Esophagus squamous epithelium (tissue), 5 donors: Measurements from ENCODE around the gene TNFRSF6B. TPM values are rescaled to one million over a fixed set of nuclear protein-coding genes. Genes with fewer than 3 reads are reported as not detected.

Experiments used
- DNase-seq: peaks from one replicate; lab custom pipeline; 2025; lab: John Stamatoyannopoulos, UW
- H3K27ac ChIP-seq, 4 donors: fragments of 200-600 bp; sonication (generic); one replicate each; pipeline ENCODE4 v1.5.1; 2016 to 2019; ENCODE audit warnings: mild to moderate bottlenecking in 1 of 4
- H3K27me3 ChIP-seq, 4 donors: fragments of 200-600 bp; sonication (generic); 1 replicate in 3 of 4; 2 replicates in 1 of 4; pipeline versions ENCODE4 v1.5.1 to v1.6.0; 2017 to 2021; ENCODE audit warnings: antibody characterized with exemption in 1 of 4
- H3K36me3 ChIP-seq, 3 donors: fragments of 200-600 bp; sonication (generic); one replicate each; pipeline ENCODE4 v1.5.1; 2016 to 2019
- H3K4me1 ChIP-seq, 3 donors: fragments of 200-600 bp; sonication (generic); one replicate each; pipeline ENCODE4 v1.5.1; 2017 to 2019
- H3K4me3 ChIP-seq, 4 donors: fragments of 200-600 bp; sonication (generic); 1 replicate in 3 of 4; 2 replicates in 1 of 4; pipeline ENCODE4 v1.5.1; 2016 to 2019; ENCODE audit warnings: mild to moderate bottlenecking in 2 of 4, moderate library complexity in 1 of 4
- H3K9me3 ChIP-seq, 3 donors: fragments of 200-600 bp; sonication (generic); one replicate each; pipeline ENCODE4 v1.5.1; 2016 to 2019
- POLR2A ChIP-seq, 4 donors: fragments of 450-650 bp; IDR thresholded peaks; one replicate each; pipeline ENCODE4 v1.6.1; 2017; ENCODE audit warnings: antibody characterized with exemption in 4 of 4, mild to moderate bottlenecking in 4 of 4, moderate library complexity in 3 of 4
- WGBS, 2 donors: methylation state at CpG; one replicate each; pipeline ENCODE4 v1.1.5; 2018; 5-methylcytosine and 5-hydroxymethylcytosine counted together
- intact Hi-C: fragments of 100-400 bp; cut with DNase I; formaldehyde crosslinking; loops from one replicate; pipeline ENCODE4 v1.15.0; 2022
- total RNA-seq, 4 donors: library from RNA; depleted of rRNA; stranded (reverse); fragments of >200 nt; gene quantifications; one replicate each; pipeline ENCODE4 v1.1.0, GENCODE V29; 2016
- TF ChIP-seq, protein P1 (sequence below), 6 experiments: fragments of 450-650 bp in 4 of 6; fragments of 200-600 bp in 2 of 6; sonication (generic) in 2 of 6; IDR thresholded peaks; one replicate each; pipeline ENCODE4 v1.5.1; 2016 to 2019; ENCODE audit warnings: antibody characterized with exemption in 6 of 6, mild to moderate bottlenecking in 4 of 6, moderate library complexity in 4 of 6
- donor health status: DM: yes; HTN: yes; CAD: no.

Gene TNFRSF6B
- total RNA-seq, 4 donors from 2014 or later, result 2.5 to 15.2 (median 10.6) TPM

DNA sequence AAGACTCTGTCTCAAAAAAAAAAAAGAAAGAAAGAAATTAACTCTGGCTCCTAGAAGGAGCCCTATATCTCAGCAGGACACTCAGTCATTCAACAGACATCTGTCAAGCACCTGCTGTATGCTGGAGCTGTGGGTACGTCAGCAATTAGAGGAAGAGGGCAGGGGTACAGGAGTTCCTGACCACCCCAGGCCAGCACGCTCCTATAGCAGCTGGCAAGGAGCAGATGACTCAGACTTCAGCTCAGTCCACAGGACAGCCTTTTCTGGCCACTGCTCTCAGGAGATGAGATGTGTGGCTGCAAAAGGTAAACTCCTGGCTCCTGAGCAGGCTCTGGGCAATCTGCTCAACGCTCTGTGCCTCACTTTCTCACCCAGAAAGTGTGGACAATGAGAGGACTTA is 40.0 kb upstream of the TNFRSF6B start:
- H3K9me3 ChIP-seq, result no peaks in the 10 kb centered on the region
- H3K27ac ChIP-seq, result no peak overlapping the region
- H3K36me3 ChIP-seq, result peaks cover 0 to 12% (median 7%) of the 10 kb centered on the region in 3 donors
- peaks cover 32 to 60% (median 38%) of the 10 kb centered on the region in 3 donors for H3K4me1 ChIP-seq
- TF ChIP-seq, protein P1, sequence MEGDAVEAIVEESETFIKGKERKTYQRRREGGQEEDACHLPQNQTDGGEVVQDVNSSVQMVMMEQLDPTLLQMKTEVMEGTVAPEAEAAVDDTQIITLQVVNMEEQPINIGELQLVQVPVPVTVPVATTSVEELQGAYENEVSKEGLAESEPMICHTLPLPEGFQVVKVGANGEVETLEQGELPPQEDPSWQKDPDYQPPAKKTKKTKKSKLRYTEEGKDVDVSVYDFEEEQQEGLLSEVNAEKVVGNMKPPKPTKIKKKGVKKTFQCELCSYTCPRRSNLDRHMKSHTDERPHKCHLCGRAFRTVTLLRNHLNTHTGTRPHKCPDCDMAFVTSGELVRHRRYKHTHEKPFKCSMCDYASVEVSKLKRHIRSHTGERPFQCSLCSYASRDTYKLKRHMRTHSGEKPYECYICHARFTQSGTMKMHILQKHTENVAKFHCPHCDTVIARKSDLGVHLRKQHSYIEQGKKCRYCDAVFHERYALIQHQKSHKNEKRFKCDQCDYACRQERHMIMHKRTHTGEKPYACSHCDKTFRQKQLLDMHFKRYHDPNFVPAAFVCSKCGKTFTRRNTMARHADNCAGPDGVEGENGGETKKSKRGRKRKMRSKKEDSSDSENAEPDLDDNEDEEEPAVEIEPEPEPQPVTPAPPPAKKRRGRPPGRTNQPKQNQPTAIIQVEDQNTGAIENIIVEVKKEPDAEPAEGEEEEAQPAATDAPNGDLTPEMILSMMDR (IDR thresholded peaks at IDR 0.05), result no peak
- TF ChIP-seq POLR2A (IDR thresholded peaks at IDR 0.05), result no peak
- WGBS, 2 donors, result 83 to 87% methylated on average over 3 of the region's 3 CpGs
- H3K4me3 ChIP-seq, result no peak overlapping the region
- peaks cover 0 to 13% (median 0%) of the 10 kb centered on the region in 4 donors for H3K27me3 ChIP-seq
- intact Hi-C loops, result no loop called here
- DNase-seq, result no peak

DNA sequence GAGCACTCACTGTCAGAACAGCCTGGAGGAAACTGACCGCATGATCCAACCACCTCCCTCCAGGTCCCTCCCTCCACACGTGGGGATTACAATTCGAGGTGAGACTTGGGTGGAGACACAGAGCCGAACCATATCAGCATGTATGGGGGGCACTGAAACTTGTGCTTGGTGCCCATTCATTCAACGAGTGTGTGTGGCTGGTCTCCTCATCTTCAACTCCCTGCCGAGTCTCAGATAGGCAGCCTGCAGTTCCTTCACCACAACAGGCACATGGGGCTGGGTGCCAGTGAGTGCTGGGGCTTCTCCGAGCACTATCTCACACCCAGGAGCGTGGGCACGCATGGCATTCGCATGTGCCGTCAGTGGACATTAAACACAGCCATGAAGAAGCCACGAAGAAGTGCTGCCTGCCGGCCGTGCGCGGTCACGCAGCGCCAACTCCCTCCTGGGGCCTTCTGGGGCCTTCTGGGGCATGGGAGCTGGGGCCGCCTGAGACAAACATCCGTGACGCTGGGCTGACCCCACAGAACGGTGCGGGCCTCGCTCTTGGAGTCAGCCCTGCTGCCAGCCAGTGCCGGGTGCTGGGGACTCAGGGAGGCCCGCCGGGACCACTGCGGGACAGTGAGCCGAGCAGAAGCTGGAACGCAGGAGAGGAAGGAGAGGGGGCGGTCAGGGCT is 39.1 kb upstream of the TNFRSF6B start:
- intact Hi-C loops, result no loop called here
- H3K4me1 ChIP-seq, result peaks cover 24 to 50% (median 33%) of the 10 kb centered on the region in 3 donors
- H3K4me3 ChIP-seq, result peak overlapping the region; percentile 63 to 89 (median 82)
- peak overlapping the region; percentile 82 to 91 (median 90) for H3K27ac ChIP-seq
- H3K9me3 ChIP-seq, result no peaks in the 10 kb centered on the region
- 55 to 66% methylated on average over 3 to 21 of the region's 31 CpGs for WGBS, 2 donors
- TF ChIP-seq POLR2A (IDR thresholded peaks at IDR 0.05), result no peak
- TF ChIP-seq, protein P1 (IDR thresholded peaks at IDR 0.05), result no peak
- H3K36me3 ChIP-seq, result peaks cover 3 to 21% (median 10%) of the 10 kb centered on the region in 3 donors
- peaks cover 0 to 7% (median 0%) of the 10 kb centered on the region in 4 donors for H3K27me3 ChIP-seq
- no peak for DNase-seq

DNA sequence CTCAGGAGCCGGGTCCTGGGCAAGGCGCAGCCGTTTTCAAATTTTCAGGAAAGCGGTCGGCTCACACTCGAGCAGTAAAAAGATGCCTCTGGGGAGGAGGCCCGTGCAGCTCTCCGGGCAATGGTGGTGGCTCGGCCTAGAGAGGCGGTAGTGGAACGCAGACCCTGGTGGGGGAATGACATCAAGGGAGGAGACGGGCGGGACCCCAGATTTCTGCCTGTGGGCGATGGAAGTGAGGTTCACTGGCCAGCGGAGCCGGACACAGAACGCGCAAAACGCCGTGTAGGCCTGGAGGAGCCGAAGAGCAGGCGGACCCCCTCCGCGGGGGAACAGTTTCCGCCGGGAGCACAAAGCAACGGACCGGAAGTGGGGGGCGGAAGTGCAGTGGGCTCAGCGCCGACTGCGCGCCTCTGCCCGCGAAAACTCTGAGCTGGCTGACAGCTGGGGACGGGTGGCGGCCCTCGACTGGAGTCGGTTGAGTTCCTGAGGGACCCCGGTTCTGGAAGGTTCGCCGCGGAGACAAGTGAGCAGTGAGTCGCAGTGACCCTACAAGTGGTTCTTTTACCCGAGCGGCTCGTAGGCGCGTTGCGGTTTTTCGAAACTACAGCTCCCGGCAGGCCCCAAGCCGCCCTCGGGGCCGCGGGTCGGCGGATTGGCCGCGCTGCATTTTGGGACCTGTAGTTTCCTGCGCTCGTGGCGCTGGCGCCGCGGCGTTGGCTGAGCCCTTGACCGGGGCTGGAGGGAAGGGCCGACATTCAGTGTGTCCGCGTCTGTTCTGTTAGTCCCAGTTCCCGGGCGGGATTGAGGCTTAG is 38.3 kb upstream of the TNFRSF6B start, which contains the start of gene RTEL1:
TSS of gene RTEL1 (plus strand) at position 376 of the 812 bp plus-strand sequence. CDS start 1,091 bp downstream, outside the sequence.
- 1 to 11% methylated on average over 7 to 16 of the region's 73 CpGs for WGBS, 2 donors
- H3K4me3 ChIP-seq, result peak within 1 kb of the TSS; percentile 63 to 89 (median 82)
- H3K36me3 ChIP-seq, result peaks cover 10 to 28% (median 11%) of the 10 kb centered on the region in 3 donors
- intact Hi-C loops, result no loop called here
- peaks cover 21 to 43% (median 25%) of the 10 kb centered on the region in 3 donors for H3K4me1 ChIP-seq
- peak; percentile 66 for DNase-seq
- no peaks in the 10 kb centered on the region for H3K9me3 ChIP-seq
- H3K27ac ChIP-seq, result peak within 1 kb of the TSS; percentile 82 to 91 (median 90)
- peak in 2 of 4 donors; percentile 32 to 44 for TF ChIP-seq POLR2A (IDR thresholded peaks at IDR 0.05)
- TF ChIP-seq, protein P1 (IDR thresholded peaks at IDR 0.05), result peak in 3 of 6 experiments; percentile 6 to 45 (median 9)
- H3K27me3 ChIP-seq, result no peaks in the 10 kb centered on the region

DNA sequence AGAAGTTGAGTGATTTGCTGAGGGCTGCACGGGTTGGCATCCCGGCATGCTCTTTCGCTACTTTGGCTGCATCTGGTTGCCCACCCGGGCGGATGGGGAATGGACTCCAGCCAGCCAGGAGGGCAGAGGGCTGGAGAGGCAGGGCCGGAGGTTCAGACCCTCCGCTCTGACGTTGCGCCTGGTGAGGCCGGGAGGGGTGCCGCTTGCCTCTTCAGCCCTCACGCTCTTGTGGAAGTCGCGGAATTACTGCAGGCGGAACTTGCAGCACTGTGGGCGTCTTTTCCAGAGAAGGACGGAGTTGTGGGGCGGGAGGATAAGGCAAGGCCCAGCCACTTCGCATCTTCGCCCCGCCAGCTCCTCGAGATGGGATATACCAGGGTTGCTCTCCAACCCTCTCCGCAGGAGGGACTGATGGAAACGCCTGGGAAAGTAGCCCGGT is 37.7 kb upstream of the TNFRSF6B start:
- Histone ChIP-seq H3K4me1 (peaks cover 18 to 37% (median 19%) of the 10 kb centered on the region in 3 donors), H3K27ac (peak overlapping the region; percentile 82 to 91 (median 90)), H3K36me3 (peaks cover 10 to 35% (median 12%) of the 10 kb centered on the region in 3 donors), H3K9me3 (no peaks in the 10 kb centered on the region), H3K4me3 (peak overlapping the region; percentile 63 to 89 (median 82)), H3K27me3 (no peaks in the 10 kb centered on the region)
- TF ChIP-seq, protein P1 (IDR thresholded peaks at IDR 0.05), result no peak
- peak in 1 of 4 donors; percentile 21 for TF ChIP-seq POLR2A (IDR thresholded peaks at IDR 0.05)
- 0 to 6% methylated on average over 12 to 13 of the region's 25 CpGs for WGBS, 2 donors
- DNase-seq, result no peak
- intact Hi-C loops, result no loop called here
